ENCODE measurements around the gene MB21D2.

DNA sequence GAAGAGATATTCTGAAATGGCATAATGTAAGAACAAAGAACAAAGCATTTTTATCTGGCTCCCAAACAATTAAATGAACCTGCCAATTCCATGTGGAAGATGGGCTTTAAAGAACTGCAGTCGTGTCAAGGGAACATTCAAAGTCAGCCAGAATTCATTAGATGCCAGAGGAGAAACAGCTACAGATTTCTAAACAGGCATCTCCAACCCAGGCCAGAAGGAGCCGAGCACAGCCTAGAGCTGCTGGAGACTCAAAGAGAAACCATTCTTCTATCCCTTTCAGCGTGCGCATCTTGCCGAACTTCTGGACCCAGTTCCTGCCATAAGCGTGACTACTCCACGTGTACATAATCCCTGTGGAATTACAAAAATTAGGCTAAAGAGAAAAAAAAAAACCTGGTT lies 60.4 kb downstream of the MB21D2 start:
- TF ChIP-seq CTCF (optimal IDR thresholded peaks at IDR 0.05 in 1 of 3, IDR thresholded peaks at IDR 0.05 in 1 of 3, conservative IDR thresholded peaks at IDR 0.05 in 1 of 3; ENCODE audit: extremely low read depth in 1 of 3, insufficient read depth in 2 of 3, low read length in 3 of 3) (no peak), EZH2 (IDR thresholded peaks at IDR 0.05; ENCODE audit: low read length) (no peak)
